GM23248 (cell line): ENCODE results near the gene ADAMTS3.

Experiments
- EZH2 ChIP-seq: fragments of 200-600 bp; sonication (generic); IDR thresholded peaks from 2 replicates; pipeline ENCODE4 v1.6.1; 2018; ENCODE audit warnings: antibody characterized with exemption, mild to moderate bottlenecking; ENCODE audit not compliant: insufficient read depth, poor library complexity, severe bottlenecking
- EZH2phosphoT487 ChIP-seq: fragments of 200-600 bp; sonication (generic); IDR thresholded peaks from 2 replicates; pipeline ENCODE4 v1.6.1; 2018; ENCODE audit warnings: antibody characterized with exemption, moderate library complexity, mild to moderate bottlenecking, low read depth; ENCODE audit not compliant: insufficient read depth

GRCh38 chr4:72577211-72577610, 8.2 kb upstream of the ADAMTS3 start:
- TF ChIP-seq EZH2 (no peak), EZH2phosphoT487 (no peak)
